HG02759 (cell line): Measurements from ENCODE around the gene HOXD12.

Source experiments
- ATAC-seq: cut with Tn5 transposase; IDR thresholded peaks from one replicate; pipeline ENCODE4 v1.9.1; 2021; ENCODE audit warnings: mild to moderate bottlenecking, moderate library complexity; ENCODE audit not compliant: unreplicated experiment

Gene HOXD12

DNA sequence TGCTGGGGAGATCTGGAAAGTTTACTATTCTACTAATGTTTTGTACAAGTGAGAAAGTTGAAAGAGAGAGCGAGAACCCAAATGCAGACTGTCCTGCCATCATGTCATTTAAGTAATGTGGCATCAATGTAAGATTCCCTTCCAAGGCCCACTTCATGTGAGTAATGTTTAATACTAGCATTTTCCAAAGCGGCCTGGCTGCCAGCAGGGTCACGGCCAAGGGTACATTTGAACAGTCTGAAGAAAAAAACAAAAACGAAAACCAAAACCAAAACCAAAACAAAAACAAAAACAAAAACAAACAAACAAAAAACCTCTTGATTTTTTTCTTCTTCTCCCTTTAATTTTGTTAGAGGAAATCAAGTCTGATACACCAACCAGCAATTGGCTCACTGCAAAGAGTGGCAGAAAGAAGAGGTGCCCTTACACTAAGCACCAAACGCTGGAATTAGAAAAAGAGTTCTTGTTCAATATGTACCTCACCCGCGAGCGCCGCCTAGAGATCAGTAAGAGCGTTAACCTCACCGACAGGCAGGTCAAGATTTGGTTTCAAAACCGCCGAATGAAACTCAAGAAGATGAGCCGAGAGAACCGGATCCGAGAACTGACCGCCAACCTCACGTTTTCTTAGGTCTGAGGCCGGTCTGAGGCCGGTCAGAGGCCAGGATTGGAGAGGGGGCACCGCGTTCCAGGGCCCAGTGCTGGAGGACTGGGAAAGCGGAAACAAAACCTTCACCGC, 19.2 kb downstream of the HOXD12 start:
- no peak for ATAC-seq

DNA sequence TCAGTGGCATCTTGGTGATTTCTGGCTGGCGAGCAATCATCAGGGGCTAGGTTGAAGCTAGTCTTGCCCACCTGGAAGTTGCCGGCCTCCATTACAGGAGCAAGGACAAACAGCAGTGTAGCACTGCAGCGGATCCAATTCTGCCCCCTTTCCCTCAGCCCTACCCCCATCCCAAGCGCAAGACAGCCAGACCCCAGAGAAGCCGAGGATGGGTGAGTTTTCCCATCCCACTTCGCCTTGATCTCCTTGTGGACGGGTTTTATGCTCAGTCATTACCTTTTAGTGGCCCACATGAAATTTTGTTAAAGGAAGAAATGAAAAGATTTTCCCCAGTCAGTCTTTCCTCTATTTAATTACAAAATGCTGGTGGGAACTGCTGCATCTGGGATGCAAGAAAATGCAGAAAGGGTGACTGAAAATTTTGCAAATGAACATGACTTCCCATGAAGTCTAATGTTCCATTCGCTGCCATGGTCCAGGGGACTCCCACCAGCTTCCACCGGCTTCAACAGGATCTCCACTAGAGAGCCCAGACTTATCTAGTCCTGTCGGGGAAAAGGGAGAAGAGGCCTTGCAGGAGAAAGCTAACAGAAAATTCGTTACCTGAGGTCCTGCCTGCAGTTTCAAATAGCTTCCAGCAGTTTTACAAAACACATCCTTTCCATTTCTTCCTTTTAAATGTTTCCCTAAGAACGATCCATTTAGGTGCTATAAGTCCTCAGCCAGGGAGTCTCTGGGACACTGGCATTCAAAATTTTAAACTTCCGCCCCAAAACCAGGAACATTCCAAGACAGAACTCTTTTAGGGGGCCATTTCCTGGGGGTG, 21.0 kb downstream of the HOXD12 start:
- no peak for ATAC-seq

- no peak for ATAC-seq
Observed at GRCh38 chr2:176121190-176122051, 21.8 kb downstream of the HOXD12 start.

GRCh38 chr2:176122052-176122682, 22.6 kb downstream of the HOXD12 start:
- no peak for ATAC-seq

- ATAC-seq: no peak
Observed at GRCh38 chr2:176122683-176123410, 23.3 kb downstream of the HOXD12 start, which contains the start of gene HOXD9. Gene HOXD9, plus strand, starts transcription at chr2:176122719. Its CDS starts 50 bp downstream, at chr2:176122769.

DNA sequence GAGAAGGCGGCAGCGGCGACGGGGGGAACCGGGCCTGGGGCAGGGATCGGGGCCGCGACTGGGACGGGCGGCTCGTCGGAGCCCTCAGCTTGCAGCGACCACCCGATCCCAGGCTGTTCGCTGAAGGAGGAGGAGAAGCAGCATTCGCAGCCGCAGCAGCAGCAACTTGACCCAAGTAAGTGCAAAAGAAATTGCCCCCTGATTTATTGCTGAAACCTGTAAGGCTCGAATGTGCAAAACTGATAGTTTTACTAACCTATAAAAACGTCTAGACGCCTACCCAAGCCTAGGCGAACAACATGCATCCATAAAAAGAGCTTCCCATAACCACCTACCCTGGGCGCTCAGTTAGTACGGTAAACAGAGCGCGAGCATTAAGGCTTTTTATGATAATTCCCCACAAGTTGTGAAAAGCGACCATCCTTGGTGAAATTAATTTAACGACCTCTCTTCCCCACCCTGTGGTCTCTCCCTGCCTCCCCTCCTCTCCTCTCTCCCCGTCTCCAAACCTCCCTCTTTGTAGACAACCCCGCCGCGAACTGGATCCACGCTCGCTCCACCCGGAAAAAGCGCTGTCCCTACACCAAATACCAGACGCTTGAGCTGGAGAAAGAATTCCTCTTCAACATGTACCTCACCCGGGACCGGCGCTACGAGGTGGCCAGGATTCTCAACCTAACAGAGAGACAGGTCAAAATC, 24.0 kb downstream of the HOXD12 start:
- no peak for ATAC-seq

DNA sequence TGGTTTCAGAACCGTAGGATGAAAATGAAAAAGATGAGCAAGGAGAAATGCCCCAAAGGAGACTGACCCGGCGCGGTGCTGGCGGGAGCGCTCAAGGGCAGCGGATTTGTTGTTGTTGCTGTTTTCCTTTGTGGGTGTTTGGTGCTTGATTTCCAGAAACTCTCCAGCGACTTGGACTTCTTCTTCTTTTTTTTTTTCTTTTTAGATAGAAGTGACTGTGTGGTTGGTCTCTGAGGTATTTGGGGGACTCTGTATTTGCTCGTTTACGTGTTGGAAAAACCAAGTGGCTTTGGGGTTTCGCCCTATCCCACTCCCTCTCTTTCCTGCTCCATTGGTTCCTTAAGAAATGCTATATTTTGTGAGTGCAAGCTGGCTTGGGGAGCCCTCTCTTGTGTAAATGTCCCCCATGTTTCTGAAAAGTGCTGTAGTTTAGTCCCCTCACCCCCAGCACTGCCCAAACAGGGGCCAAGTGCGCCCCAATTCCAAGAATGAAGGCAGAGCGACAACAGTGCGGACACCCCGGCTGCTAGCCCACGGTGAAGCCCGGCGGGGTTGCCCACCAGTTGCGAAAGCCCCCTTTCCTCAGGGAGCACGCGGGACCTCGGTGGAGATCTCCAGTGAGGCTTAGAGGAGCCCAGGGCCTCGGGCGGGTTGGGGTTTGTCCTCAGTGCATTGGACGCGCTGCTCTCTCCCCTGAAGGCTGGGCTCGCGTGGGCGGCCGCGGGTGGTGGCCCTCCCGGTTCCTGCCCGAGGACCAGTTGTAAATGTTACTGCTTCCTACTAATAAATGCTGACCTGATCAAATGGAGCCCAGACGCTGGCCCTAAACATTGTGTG, 24.7 kb downstream of the HOXD12 start:
- ATAC-seq: no peak

GRCh38 chr2:176124947-176125771, 25.6 kb downstream of the HOXD12 start:
- no peak for ATAC-seq

DNA sequence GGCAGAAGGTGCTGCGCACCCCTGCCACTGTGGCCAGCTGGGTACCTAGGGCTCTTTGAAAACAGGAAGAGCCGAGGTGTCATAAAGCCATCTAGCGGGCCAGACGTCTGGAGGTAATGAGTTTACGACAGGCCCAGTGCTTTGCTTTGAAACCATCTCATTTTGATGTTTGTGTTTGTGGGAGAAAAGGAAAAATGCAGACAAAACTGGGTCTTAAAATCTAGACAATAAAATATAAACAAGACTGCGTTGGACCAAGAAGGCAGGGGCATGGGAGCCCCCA, 26.1 kb downstream of the HOXD12 start:
- ATAC-seq: no peak

- no peak for ATAC-seq
Observed at GRCh38 chr2:176126929-176127773, 27.6 kb downstream of the HOXD12 start.

DNA sequence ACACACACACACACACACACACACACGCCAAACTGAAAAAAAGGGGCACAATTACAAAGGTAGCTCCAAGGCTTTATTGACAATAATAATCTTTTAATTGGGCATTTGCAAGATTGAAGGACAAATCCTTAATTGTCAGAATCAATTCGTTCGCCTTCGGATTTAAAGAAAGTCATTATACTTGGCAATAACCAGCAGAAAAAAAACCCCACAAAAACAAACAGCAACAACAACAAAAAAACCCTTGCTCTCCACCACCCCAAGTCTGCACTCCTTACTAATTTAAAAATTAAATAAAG, 28.1 kb downstream of the HOXD12 start:
- ATAC-seq: no peak

- no peak for ATAC-seq
Observed at GRCh38 chr2:176128172-176128981, 28.8 kb downstream of the HOXD12 start.

- no peak for ATAC-seq
Observed at GRCh38 chr2:176128982-176129796, 29.6 kb downstream of the HOXD12 start, which contains the start of gene HOXD8. Gene HOXD8, plus strand, starts transcription at chr2:176129705. Its CDS starts 662 bp downstream, at chr2:176130367.

DNA sequence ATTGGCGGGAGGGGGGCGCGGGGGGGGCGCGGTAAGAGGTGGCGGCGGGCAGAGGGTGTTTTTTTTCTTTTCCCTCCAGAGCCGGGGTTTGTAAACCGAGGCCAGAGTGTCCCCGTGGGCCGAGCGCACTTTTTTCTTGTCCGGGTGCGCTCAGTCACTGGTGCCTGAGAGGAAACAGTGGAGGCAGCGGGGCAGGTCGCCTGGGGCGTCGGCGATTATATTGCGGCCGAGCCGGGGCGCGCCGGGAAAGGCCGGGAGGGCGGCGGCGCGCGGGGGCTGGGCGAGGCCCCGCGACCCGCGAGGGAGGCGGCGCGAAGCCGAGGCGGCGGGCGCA, 30.2 kb downstream of the HOXD12 start:
- no peak for ATAC-seq

DNA sequence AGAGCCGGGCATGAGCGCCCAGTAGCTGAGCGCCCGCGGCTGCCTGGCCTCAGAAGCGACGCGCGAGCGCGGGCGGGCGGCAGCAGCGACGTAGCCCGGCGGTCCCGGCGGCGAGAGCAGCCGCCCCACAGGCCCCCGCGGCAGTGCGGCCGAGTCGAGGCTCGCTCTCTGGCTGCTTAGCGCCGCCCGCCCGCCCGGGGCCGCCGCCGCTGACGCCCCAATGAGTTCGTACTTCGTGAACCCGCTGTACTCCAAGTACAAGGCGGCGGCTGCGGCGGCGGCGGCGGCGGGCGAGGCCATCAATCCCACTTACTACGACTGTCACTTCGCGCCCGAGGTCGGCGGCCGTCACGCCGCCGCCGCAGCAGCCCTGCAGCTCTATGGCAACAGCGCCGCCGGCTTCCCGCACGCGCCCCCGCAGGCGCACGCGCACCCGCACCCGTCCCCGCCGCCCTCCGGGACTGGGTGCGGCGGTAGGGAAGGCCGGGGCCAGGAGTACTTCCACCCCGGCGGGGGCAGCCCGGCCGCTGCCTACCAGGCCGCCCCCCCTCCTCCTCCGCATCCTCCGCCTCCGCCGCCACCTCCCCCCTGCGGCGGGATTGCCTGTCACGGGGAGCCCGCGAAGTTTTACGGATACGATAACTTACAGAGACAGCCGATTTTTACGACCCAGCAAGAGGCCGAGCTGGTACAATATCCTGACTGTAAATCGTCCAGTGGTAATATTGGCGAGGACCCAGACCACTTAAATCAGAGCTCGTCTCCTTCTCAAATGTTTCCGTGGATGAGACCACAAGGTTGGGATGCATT, 30.8 kb downstream of the HOXD12 start:
- ATAC-seq: no peak
